COLO668 (cell line): ENCODE measurements around the gene KAT6B.
"Not testable (repeated sequence)": the region's sequence is repeated elsewhere in the genome, so short reads cannot be mapped to it uniquely, and the experiment has no call there.

Experiments used
- DNase-seq: peaks from one replicate; lab custom pipeline; 2025; ENCODE audit not compliant: unreplicated experiment; lab: John Stamatoyannopoulos, UW

KAT6B gene

GRCh38 chr10:74826142-74827044 lies at the start of gene KAT6B:
Gene KAT6B (plus strand): TSS chr10:74826600. CDS start chr10:74842858, 16,258 bp downstream.
- DNase-seq = peak; percentile 99

- DNase-seq = no peak
Observed at GRCh38 chr10:74778436-74779094, 47.8 kb upstream of the KAT6B start.

GRCh38 chr10:74781870-74782269 lies 44.5 kb upstream of the KAT6B start:
- DNase-seq = not testable (repeated sequence)

GRCh38 chr10:74784462-74784861 lies 41.9 kb upstream of the KAT6B start:
- DNase-seq = no peak

- peak; percentile 20 for DNase-seq
Observed at GRCh38 chr10:74786126-74786525, 40.3 kb upstream of the KAT6B start.

GRCh38 chr10:74787457-74787856 lies 38.9 kb upstream of the KAT6B start:
- DNase-seq = no peak

GRCh38 chr10:74791979-74792378 lies 34.4 kb upstream of the KAT6B start:
- DNase-seq = not testable (repeated sequence)

- DNase-seq = no peak
Observed at GRCh38 chr10:74792726-74793125, 33.7 kb upstream of the KAT6B start.

GRCh38 chr10:74793240-74793639 lies 33.2 kb upstream of the KAT6B start:
- DNase-seq = not testable (repeated sequence)

- DNase-seq = no peak
Observed at GRCh38 chr10:74794531-74794930, 31.9 kb upstream of the KAT6B start.

GRCh38 chr10:74797550-74797949 lies 28.9 kb upstream of the KAT6B start:
- no peak for DNase-seq

- DNase-seq = no peak
Observed at GRCh38 chr10:74799721-74800221, 26.6 kb upstream of the KAT6B start.

- no peak for DNase-seq
Observed at GRCh38 chr10:74801447-74801846, 25.0 kb upstream of the KAT6B start.

- DNase-seq = no peak
Observed at GRCh38 chr10:74808501-74808900, 17.9 kb upstream of the KAT6B start.

GRCh38 chr10:74810087-74810486 lies 16.3 kb upstream of the KAT6B start:
- DNase-seq = no peak

- no peak for DNase-seq
Observed at GRCh38 chr10:74813381-74814259, 12.8 kb upstream of the KAT6B start.

GRCh38 chr10:74814797-74815196 lies 11.6 kb upstream of the KAT6B start:
- no peak for DNase-seq

GRCh38 chr10:74816824-74817498 lies 9.4 kb upstream of the KAT6B start:
- no peak for DNase-seq

GRCh38 chr10:74821501-74821900 lies 4.9 kb upstream of the KAT6B start:
- peak; percentile 33 for DNase-seq

GRCh38 chr10:74822101-74822500 lies 4.3 kb upstream of the KAT6B start:
- DNase-seq = no peak
